Activated effector memory CD4-positive, alpha-beta T cell treated with Interleukin-2 at 50 U/mL for 16 hours (primary cell): ENCODE measurements around the gene OR2T8.

Source experiments
- DNase-seq: peaks from one replicate; pipeline ENCODE4 v3.0.0-alpha.2; 2020

The OR2T8 gene, protein sequence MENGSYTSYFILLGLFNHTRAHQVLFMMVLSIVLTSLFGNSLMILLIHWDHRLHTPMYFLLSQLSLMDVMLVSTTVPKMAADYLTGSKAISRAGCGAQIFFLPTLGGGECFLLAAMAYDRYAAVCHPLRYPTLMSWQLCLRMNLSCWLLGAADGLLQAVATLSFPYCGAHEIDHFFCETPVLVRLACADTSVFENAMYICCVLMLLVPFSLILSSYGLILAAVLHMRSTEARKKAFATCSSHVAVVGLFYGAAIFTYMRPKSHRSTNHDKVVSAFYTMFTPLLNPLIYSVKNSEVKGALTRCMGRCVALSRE

DNA sequence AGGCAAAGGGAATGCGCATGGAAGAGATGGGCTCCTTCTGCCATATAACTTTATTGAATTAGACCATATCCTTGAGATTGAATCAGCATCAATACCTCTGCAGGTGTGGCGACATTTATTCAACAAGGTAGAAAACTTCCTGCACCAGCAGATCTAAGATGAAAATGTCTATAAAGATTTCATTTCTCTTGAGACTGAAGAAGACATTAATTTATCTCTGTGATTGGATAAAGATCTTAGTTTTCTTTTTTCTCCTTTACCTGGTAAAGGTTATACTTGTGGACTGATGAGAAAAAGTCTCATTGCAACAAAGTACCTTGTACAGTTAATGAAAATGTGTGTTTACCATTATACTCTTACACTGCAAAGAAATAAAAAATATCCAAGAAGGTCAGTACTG lies at the start of gene OR2T8:
Gene OR2T8 (plus strand): TSS at position 301 of the 400 bp plus-strand sequence. CDS start 766 bp downstream, outside the sequence.
- DNase-seq, result no peak

DNA sequence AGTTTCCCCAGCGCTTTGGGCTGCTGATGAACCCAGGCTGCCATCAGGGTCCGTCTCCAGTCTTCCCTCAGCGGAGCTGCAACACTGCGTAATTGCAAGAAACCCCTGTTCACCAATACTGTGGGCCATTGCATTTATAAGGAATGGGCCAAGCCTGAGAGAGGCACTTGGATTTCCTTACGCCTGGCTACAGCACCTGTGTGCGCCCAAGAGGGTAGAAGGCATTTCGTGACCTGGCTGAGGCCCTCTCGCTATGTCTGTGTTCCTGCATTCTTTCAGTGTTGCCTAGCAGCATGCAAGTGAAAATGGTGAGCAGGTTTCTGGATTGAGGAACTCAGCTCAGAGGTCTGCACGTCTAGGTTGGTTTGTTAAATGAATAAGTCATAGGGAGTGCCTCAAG lies 36.7 kb upstream of the OR2T8 start:
- no peak for DNase-seq

DNA sequence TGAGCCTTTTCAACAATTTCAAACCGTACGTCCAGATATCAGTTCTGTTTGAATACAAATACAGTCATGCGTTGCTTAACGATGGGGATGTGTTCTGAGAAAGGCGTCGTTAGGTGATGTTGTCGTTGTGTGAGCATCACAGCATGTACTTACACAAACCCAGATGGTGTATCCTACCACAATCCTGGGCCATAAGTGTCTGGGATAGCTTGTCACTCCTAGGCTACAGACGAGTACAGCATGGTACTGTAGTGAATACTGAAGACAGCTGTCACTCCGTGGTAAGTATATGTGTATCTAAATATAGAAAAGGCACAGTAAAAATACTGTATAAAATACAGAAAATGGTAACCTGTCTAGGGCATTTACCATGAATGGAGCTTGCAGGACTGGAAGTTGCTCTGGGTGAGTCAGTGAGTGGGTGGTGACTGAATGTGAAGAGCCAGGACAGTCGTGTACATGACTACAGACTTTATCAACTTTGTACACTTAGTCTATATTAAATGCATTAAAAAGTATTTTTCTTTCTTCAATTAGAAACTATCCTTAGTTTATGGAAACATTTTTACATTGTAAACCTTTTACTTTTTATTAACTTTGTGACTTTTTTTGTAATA lies 35.1 kb upstream of the OR2T8 start:
- no peak for DNase-seq

DNA sequence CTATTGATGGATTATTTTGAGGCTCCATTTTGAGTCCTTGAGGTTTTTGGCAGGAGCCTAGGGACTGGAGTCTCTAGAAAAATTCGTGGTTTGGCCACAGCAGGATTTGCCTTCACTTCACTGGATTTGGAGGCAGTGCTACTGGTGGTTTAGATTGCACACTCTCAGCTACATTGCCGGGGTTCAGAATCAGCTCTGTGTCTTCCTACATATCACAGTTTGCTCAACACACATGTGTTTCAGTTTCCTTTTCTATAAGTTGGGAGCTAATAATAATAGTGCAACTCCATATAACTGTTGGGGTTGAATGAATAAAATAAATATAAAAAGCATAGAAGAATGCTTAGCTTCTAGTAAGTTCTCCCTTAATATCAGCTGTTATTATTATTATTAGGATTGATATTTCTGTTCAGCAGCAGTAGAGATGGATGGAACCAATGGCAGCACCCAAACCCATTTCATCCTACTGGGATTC lies 24.9 kb upstream of the OR2T8 start, which contains the start of gene OR2W3:
Gene OR2W3 (plus strand): TSS at position 425 of the 475 bp plus-strand sequence. CDS start 0 bp downstream, at position 425.
- DNase-seq, result no peak

DNA sequence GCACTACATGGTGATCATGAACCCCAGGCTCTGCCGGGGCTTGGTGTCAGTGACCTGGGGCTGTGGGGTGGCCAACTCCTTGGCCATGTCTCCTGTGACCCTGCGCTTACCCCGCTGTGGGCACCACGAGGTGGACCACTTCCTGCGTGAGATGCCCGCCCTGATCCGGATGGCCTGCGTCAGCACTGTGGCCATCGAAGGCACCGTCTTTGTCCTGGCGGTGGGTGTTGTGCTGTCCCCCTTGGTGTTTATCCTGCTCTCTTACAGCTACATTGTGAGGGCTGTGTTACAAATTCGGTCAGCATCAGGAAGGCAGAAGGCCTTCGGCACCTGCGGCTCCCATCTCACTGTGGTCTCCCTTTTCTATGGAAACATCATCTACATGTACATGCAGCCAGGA lies 24.1 kb upstream of the OR2T8 start:
- no peak for DNase-seq

DNA sequence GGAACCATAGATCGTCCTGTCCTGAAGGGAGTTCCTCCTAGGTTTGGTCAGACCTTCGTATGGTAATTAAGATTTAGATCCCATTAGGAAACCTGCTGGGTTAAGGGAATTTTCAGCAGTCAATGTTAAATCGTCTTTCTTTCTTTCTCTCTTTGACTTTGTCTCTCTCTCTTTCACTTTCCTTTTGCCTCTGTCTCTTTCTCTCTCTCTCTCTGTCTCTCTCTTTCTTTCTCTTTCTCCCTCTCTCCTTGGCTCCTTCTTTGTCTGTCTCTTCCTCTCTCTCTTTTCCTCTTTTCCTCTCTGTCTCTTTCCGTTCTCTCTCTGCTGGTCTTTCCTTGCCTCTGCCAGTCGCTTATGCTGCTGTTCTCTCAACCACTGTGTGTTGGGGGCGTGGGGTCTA lies 15.9 kb upstream of the OR2T8 start:
- no peak for DNase-seq

DNA sequence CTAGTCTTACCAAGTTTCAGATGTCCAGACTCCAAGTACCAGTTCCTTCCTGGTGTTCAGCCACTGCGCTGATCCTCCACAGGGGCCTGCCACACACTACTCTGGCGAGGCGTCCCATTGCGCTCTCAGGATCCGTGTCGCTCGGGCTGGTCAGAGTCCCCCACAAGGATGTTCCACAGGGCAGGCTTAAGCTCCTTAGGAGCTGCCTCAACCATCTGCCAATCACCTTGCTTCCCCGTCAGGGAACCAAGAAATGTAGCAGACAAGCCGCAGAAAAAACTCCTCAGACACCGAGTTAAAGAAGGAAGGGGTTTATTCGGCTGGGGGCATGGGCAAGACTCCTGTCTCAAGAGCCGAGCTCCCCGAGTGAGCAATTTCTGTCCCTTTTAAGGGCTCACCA lies 14.9 kb upstream of the OR2T8 start:
- no peak for DNase-seq

DNA sequence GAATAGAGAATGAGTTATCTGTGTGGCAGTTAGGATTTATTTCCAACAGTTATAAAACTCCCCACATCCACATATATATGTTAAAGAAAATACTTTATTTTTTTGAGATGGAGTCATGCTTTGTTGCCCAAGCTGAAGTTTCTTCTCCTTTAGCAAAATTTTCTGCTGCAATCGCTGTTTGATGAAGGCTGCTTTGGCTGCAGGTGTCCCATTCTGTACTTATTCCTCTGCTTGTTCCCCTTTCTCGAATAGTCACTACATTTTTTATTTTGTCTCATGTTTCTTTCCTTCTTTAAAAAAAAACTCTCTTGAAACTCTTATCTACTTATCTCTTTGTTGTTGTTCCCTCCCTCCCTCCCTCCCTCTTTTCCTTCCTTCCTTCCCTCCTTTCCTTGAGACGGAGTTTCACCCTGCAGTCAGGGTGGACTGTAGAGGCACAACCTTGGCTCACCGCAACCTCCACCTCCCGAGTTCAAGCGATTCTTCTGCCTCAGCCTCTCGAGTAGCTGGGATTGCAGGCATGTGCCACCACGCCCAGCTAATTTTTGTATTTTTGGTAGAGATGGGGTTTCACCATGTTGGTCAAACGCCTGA lies 14.0 kb upstream of the OR2T8 start:
- DNase-seq, result no peak

DNA sequence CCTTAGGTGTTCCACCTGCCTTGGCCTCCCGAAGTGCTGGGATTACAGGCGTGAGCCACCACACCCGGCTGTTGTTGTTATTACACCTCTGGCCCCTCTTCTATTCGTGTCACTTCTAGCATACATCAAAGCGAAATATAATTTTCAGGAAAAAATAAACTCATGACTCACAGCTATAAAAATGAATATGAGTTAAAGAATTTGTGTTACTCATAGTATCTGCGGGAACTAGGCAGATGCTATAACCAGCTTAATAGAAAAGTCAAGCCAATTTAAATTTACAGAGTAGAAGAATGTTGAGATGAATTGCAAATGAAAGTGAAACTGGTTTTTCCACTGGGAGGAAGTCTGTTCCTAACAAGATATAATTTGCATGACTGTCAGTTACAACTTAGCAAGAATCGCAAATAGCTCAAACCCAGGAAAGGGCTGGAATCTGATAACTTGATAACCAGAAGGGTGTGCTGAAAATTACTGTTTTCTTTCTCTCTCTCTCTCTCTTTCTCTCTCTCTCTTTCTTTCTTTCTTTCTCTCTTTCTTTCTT lies 13.5 kb upstream of the OR2T8 start:
- no peak for DNase-seq

DNA sequence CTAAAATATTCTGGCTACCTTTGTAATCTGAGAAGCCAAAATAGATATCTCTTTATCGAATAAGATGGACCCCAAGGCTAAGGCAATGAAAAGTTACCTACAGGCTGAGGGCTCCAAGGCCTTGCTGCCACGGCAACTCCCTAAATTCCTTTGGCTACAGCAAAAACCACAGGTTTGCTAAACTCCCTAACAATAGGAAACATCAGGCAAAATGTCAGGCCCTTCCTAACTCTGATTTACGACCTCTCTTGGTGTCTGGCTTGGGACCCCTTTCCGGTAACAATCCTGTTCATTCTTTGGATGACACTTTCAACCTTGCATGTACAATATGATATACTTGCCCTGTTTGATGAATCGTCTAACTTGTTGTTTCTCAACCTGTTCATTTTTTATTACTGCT lies 11.3 kb upstream of the OR2T8 start:
- no peak for DNase-seq

DNA sequence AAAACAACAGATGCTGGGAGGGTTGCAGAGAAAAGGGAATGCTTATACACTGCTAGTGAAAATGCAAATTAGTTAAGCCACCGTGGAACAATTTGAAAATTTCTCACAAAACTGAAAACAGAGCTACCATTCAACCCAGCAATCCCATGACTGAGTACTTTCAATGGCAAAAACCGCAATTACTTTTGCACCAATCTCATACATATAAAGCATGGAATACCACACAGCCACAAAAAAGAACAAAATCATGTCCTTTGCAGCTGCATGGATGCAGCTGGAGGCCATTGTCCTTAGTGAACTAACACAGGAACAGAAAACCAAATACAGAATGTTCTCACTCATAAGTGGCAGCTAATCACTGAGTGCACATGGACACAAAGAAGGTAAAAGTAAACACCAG lies 6.3 kb upstream of the OR2T8 start:
- DNase-seq, result no peak

DNA sequence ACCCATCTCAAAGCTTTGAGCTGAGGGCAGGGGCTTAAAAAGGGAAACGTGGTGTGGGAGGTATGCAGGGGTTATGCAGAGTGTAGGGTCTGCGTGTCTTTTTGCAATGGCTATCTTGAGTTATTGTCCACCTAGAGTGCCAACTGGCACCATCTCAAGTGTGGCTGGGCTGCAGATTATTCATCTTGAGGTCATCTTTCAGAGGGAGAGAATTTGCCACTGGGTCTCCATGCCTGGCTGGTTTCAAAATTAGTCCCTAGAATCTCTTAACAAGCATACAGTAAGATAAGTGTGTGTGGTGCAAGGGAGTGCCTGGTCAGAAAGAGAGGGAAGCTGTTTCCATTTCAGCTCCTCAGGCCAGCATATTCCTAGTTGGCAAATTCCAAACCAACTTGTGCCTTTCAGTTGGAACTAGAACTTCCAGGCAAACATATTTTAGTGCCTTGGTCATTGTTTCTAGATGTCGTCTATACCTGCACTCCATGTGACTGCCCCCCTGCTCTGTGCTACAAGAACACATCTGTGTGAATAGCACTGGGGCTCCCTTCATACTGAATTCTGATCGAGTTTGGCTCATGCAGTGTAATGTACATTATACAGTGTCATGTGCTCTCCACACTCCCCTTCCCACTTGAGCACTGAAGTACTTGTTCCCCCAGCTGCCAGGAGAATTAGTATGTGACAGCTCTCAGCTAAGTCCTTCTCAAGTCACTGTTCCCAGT lies 5.0 kb upstream of the OR2T8 start:
- no peak for DNase-seq

DNA sequence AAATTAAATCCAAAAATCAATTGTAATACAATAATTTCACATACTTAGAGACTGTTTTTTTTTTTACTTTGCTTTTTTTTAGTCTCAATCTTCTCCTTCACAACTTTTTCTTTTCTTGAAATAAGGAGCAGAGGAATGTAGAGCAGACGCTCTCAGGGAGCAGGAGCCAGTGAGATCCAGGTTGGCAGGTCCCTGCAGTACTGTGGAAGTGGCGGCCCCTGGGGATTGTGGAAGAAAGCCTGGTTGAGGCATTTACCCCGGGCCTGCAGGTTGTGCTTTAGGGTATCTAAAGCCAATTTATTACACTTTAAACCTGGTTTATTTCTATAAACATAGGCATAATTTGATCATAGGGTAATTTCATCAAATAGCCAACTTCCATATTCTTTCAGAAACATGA lies 3.9 kb downstream of the OR2T8 start:
- no peak for DNase-seq

DNA sequence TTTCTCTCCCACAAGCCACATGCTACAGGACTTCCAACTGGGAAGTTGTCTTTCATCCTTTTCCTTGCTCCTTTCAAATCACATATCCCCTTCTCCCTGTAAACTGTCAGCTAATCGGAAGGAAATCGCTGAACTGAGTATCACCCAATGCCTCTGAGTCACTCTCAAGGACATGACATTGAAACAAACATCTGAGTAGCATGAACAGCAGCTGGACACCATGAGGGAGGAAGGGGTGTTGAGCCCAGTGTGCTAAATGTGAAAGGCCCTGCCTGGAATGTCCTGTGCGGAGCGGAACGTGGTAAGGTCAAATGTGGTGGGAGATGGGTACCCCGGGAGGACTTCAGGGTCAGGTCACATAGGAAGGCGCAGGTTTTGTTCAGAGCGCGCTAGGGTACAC lies 4.8 kb downstream of the OR2T8 start, which contains the start of gene OR2AJ1:
Gene OR2AJ1 (plus strand): TSS at position 22 of the 400 bp plus-strand sequence. CDS start 8,880 bp downstream, outside the sequence.
- DNase-seq, result no peak

DNA sequence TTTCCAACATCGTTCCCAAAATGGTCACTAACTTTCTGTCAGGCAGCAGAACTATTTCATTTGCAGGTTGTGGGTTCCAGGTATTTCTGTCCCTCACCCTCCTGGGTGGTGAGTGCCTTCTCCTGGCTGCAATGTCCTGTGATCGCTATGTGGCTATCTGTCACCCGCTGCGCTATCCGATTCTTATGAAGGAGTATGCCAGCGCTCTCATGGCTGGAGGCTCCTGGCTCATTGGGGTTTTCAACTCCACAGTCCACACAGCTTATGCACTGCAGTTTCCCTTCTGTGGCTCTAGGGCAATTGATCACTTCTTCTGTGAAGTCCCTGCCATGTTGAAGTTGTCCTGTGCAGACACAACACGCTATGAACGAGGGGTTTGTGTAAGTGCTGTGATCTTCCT lies 13.9 kb downstream of the OR2T8 start:
- DNase-seq, result no peak

DNA sequence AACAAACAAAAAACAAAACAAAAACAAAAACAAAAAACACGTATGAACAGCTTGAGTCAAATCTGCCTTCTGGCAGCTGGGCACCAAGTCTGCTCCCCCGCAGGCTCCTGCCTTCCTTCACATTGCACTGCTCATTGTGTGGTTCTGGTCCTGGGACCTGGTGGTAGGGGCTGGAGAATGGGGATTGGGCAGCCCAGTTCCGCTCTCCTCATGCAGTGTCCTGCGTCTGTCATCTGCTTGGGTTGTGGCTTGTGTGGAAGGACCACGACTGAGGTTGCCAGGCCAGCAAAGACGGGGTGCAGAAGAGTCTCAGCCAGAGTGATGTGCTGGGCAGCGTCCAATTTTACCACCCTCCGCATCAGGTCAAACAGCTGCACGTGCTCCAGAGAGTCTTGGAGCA lies 15.7 kb downstream of the OR2T8 start:
- no peak for DNase-seq

DNA sequence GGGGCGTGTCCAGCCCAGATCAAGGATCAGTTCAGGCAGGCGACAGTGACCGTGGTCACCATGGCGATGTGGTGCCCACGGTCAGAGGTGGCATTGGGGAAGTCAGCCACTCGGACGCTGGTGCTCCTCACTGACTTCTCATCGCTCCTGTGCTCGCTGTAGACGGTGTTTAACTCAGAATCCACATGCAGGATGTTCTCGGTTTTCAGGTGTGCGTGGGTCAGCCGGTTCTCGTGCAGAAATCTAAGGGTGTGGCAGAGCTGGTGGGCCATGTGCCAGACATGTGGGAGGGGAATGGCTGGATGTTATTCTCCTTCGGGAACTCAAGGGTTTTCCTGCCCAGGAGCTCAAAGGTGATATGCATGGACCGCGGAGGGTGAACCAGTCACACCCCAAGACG lies 16.4 kb downstream of the OR2T8 start:
- no peak for DNase-seq

DNA sequence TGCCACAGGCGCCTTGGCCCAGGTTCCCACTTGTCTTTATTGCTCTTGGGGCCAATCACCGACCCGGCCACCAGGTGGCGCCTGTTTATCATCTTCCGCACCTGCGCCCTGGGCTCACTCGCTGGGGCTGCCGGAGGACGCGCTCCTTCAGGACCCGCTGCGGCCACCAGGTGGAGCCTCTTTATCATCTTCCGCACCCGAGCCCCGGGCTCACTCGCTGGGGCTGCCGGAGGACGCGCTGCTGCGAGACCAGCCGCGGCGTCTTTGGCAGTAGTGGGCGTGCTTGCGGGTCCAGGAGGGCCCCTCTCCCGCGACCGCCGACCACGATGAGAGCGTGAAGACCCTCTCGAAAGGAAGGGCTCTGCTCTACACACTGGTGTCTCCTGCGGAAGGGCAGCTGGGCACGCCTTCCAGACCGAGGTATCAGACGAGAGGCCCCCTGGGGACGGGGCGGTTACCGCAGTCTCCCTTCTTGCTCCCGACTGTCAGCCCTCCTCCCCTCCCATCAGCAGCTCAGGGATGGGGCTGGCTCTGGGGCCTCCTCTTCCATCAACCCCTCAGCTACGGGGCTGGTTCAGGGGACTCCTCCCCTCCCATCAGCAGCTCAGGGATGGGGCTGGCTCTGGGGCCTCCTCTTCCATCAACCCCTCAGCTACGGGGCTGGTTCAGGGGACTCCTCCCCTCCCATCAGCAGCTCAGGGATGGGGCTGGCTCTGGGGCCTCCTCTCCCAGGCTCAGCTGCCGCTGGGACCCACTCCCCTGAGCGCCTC lies 17.1 kb downstream of the OR2T8 start:
- peak; percentile 15 for DNase-seq

DNA sequence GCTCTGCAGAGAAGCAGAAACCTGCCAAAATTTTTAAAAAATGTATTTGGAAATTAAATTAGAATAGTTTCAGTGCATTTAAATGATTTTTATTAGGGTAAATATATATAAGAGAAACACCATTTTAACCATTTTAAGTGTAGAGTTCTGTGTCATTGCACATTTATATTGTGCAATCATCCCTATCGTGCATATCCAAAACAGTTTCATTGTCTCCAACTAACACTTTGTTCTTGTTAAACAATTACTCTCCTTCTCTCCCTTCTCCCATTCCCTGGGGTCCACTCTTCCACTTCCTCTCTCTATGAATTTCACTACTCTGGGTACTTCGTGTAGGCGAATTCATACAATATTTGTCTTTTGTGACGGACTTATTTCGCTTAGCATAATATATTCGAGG lies 22.6 kb downstream of the OR2T8 start:
- DNase-seq, result no peak

DNA sequence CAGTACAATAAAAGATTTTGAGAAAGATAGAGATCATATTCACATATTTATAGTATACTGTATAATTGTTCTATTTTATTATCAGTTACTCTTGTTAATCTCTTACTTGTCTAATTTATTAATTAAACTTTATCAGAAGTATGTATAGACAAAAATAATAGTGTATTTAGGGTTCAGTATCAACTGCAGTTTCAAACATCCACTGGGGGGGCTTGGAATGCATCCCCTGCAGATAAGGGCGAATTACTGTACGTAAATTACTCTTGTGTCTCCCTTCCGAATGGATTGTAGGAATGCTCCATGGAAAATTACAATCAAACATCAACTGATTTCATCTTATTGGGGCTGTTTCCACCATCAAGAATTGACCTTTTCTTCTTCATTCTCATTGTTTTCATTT lies 28.5 kb downstream of the OR2T8 start, which contains the start of gene OR2L8:
Gene OR2L8 (plus strand): TSS at position 301 of the 400 bp plus-strand sequence. CDS start 0 bp downstream, at position 301.
- DNase-seq, result no peak

DNA sequence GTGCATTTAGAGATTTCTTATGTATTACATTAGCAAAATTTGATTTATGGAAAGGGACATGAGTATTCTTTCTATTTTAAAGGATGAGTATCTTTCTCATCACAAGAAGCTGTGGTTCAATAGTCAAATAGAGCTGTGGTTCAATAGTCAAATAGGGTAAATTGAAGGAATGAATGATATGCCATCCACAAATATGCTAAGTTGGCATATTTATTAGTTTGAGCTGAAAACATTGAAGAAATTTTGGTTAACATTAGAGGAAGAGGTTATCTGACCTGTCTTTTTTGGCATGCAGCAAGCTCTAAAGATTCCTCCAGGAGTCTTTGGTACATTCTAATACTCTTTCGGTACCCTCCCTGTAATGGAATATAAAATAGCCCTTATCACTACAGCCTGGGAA lies 33.4 kb downstream of the OR2T8 start:
- no peak for DNase-seq

DNA sequence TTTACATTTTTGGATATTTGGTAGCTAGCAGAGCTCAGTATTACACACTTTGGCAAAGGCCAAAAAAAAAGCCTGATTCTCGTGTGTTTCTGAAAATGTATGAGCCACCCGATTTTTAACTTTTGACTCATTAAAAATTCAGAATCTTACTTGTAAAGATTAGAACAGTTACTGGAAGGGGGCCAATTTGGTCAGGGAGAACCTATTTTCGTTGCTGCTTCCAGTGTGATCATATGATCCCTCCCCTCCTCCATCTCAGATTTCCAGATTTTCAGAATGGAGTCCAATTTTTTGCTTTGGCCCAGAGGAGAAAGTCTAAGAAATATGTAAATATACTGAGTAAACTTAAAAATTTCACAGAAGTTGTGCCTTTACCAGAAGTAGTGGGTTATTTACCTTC lies 41.7 kb downstream of the OR2T8 start:
- no peak for DNase-seq
